Endothelial cell of umbilical vein (primary cell): ENCODE data around the gene NGLY1. TPM values are rescaled to one million over a fixed set of nuclear protein-coding genes. Genes with fewer than 3 reads are reported as not detected.
A peak's percentile ranks its signal among the peaks of the same experiment; 100 is the strongest.

Experiments used
- BruUV-seq: library from RNA; stranded (reverse); fragments of 400-500 nt; replicated peaks from 2 replicates; lab custom pipeline; 2021; lab: Mats Ljungman, UMichigan
- CTCF ChIA-PET: fragments of 300-600, 350-600 bp; sonication (Branson Sonifier 250); formaldehyde crosslinking; loops from one replicate; lab custom pipeline; 2021; ENCODE audit warnings: antibody characterized with exemption, inconsistent platforms; lab: Charles Lee
- POLR2A ChIA-PET: fragments of 300-600, 350-600 bp; sonication (Branson Sonifier 250); formaldehyde crosslinking; loops from one replicate; lab custom pipeline; 2021; ENCODE audit warnings: antibody characterized with exemption, inconsistent platforms; lab: Charles Lee
- DNase-seq: peaks from one replicate; pipeline ENCODE4 v3.0.0-alpha.2; 2011; ENCODE audit warnings: low read depth, low spot score
- FAIRE-seq: peaks from 2 replicates; lab custom pipeline; 2011; peaks lifted over from hg19 to GRCh38; lab: Jason Lieb, UNC
- H2AFZ ChIP-seq: 2 replicates; pipeline ENCODE4 v1.6.0; 2012; ENCODE audit warnings: low read depth, low read length, control low read depth, inconsistent platforms
- H3K27ac ChIP-seq: 2 replicates; pipeline ENCODE4 v1.5.1; 2011; ENCODE audit warnings: low read depth, mild to moderate bottlenecking, control low read depth, low read length, moderate library complexity; ENCODE audit not compliant: insufficient read depth
- H3K27me3 ChIP-seq, 2 experiments: 2 replicates each; pipeline versions ENCODE4 v1.6.0 to v1.6.1; 2011; ENCODE audit warnings: low read length in 2 of 2, mixed read lengths in 1 of 2; ENCODE audit not compliant: control insufficient read depth in 2 of 2, insufficient read depth in 2 of 2
- H3K36me3 ChIP-seq, 2 experiments: 2 replicates in 1 of 2; 3 replicates in 1 of 2; pipeline ENCODE4 v1.5.1; 2011; ENCODE audit warnings: low read length in 2 of 2, mild to moderate bottlenecking in 1 of 2, moderate library complexity in 1 of 2; ENCODE audit not compliant: control insufficient read depth in 2 of 2, insufficient read depth in 2 of 2; ENCODE audit errors: extremely low read depth in 1 of 2
- H3K4me1 ChIP-seq: 3 replicates; pipeline ENCODE4 v1.5.1; 2011; ENCODE audit warnings: mild to moderate bottlenecking, low read length; ENCODE audit not compliant: control insufficient read depth, insufficient read depth; ENCODE audit errors: extremely low read depth
- H3K4me2 ChIP-seq: 2 replicates; pipeline ENCODE4 v1.6.1; 2011; ENCODE audit warnings: low read length, control low read depth, mixed read lengths; ENCODE audit not compliant: insufficient read depth
- H3K4me3 ChIP-seq, 3 experiments: fragments of 200-600 bp in 1 of 3; sonication (generic), shearing (Covaris generic) in 1 of 3; replicated peaks in 1 of 3; 2 replicates each; pipeline ENCODE4 v1.5.1; 2011 to 2016; ENCODE audit warnings: control low read depth in 3 of 3, low read length in 3 of 3, mild to moderate bottlenecking in 2 of 3, inconsistent platforms in 1 of 3, low read depth in 1 of 3, moderate library complexity in 1 of 3; ENCODE audit not compliant: insufficient read depth in 1 of 3
- H3K79me2 ChIP-seq: 2 replicates; pipeline ENCODE4 v1.6.0; 2012; ENCODE audit warnings: low read length, inconsistent platforms; ENCODE audit not compliant: control insufficient read depth, insufficient read depth
- H3K9ac ChIP-seq: replicated peaks from 2 replicates; pipeline ENCODE3; 2011; ENCODE audit warnings: low read length, control low read depth; ENCODE audit not compliant: insufficient read depth; ENCODE audit errors: extremely low read depth
- H3K9me1 ChIP-seq: replicated peaks from 3 replicates; pipeline ENCODE4 v1.6.0; 2011; ENCODE audit warnings: mild to moderate bottlenecking, low read length; ENCODE audit not compliant: control insufficient read depth, insufficient read depth; ENCODE audit errors: extremely low read depth
- H3K9me3 ChIP-seq: replicated peaks from 2 replicates; pipeline ENCODE4 v1.5.1; 2012; ENCODE audit warnings: low read length, inconsistent platforms; ENCODE audit not compliant: control insufficient read depth, insufficient read depth
- H4K20me1 ChIP-seq: replicated peaks from 2 replicates; pipeline ENCODE3; 2011; ENCODE audit warnings: mild to moderate bottlenecking, low read length; ENCODE audit not compliant: control insufficient read depth, insufficient read depth; ENCODE audit errors: extremely low read depth
- EZH2 ChIP-seq: IDR thresholded peaks from 2 replicates; pipeline ENCODE4 v1.6.1; 2012; ENCODE audit warnings: borderline replicate concordance, low read depth, mild to moderate bottlenecking, moderate library complexity, low read length, inconsistent platforms; ENCODE audit not compliant: severe bottlenecking
- FOS ChIP-seq: IDR thresholded peaks from 2 replicates; pipeline ENCODE4 v1.6.1; 2011; ENCODE audit warnings: mild to moderate bottlenecking, low read length, moderate library complexity, borderline replicate concordance; ENCODE audit not compliant: insufficient read depth
- GATA2 ChIP-seq: IDR thresholded peaks from 2 replicates; pipeline ENCODE4 v1.7.0; 2011; ENCODE audit warnings: low read depth, mild to moderate bottlenecking, moderate library complexity, mixed read lengths, low read length; ENCODE audit not compliant: insufficient read length, insufficient read depth
- JUN ChIP-seq: IDR thresholded peaks from 2 replicates; pipeline ENCODE4 v1.6.1; 2011; ENCODE audit warnings: borderline replicate concordance, low read depth; ENCODE audit not compliant: insufficient read length, insufficient read depth
- MYC ChIP-seq: IDR thresholded peaks from one replicate; pipeline ENCODE4 v1.6.1; 2011; ENCODE audit warnings: mild to moderate bottlenecking, low read depth, low read length
- POLR2A ChIP-seq: IDR thresholded peaks from 2 replicates; pipeline ENCODE4 v1.6.1; 2012; ENCODE audit warnings: low read depth, mild to moderate bottlenecking, control low read depth, low read length
- POLR2AphosphoS5 ChIP-seq: IDR thresholded peaks from 2 replicates; pipeline ENCODE4 v1.6.1; 2012; ENCODE audit warnings: low read depth, mild to moderate bottlenecking, control low read depth, low read length, moderate library complexity; ENCODE audit not compliant: insufficient read depth
- dilution Hi-C: fragments of 300-500 bp; cut with MboI; formaldehyde crosslinking; loops from one replicate; pipeline ENCODE4 v1.15.0; 2019; ENCODE audit warnings: low sequenced_read_pairs; ENCODE audit not compliant: extremely low pct_ligation_motif_present
- intact Hi-C: fragments of 100-400 bp; cut with micrococcal nuclease; formaldehyde crosslinking; loops from one replicate; pipeline ENCODE4 v1.10.0; 2022
- polyA plus RNA-seq, 4 experiments: library from polyadenylated mRNA; depleted of rRNA in 3 of 4; stranded (reverse) in 3 of 4; unstranded in 1 of 4; fragments of >200 nt; gene quantifications; 2 replicates each; pipeline versions ENCODE4 v1.2.1 to v1.2.3, GENCODE V29; 2011 to 2012; ENCODE audit warnings: missing spikeins in 1 of 4
- total RNA-seq: library from RNA; stranded (reverse); gene quantifications from 2 replicates; pipeline ENCODE4 v1.2.3, GENCODE V29; 2021
- TF ChIP-seq, protein P1 (sequence below), 2 donors: IDR thresholded peaks; 1 replicate in 1 of 2; 2 replicates in 1 of 2; pipeline ENCODE4 v1.5.1; 2011; ENCODE audit warnings: low read length in 2 of 2, mild to moderate bottlenecking in 2 of 2, moderate library complexity in 2 of 2, control low read depth in 1 of 2, inconsistent platforms in 1 of 2, low read depth in 1 of 2; ENCODE audit not compliant: insufficient read depth in 1 of 2; ENCODE audit errors: extremely low read depth in 1 of 2
- TF ChIP-seq, protein P2 (sequence below): IDR thresholded peaks from 2 replicates; pipeline ENCODE4 v1.6.1; 2011; ENCODE audit not compliant: insufficient read depth, insufficient read length

NGLY1 gene
- total and polyA plus RNA-seq, 2 donors (not counting 3 experiments of a cell fraction or from before 2014, with no cell fraction given) = 5.3 to 29.6 TPM

DNA sequence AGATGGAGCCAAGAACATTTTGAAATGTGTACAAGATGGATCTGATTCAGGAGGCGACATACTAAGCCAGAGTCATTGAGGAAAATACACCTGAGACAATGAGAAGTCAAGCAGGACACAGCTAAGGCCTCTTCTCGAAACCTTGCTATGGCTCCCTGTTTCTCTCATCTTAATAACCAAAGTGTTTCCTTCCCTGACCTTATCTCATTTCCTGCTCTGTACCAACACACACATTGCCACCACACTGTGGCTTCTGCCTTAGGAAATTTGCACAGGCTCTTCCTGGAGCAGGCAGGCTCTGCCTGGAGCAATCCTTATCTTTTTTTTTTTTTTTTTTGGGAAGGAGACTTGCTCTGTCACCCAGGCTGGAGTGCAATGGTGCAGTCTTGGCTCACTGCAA is 43.3 kb upstream of the NGLY1 start:
- no peaks in the 10 kb centered on the region for H3K9me1 ChIP-seq
- H3K36me3 ChIP-seq = no peaks in the 10 kb centered on the region
- intact Hi-C loops (no loop called here), dilution Hi-C loops (no loop called here)
- H3K4me2 ChIP-seq = no peak overlapping the region
- no peaks in the 10 kb centered on the region for H3K9me3 ChIP-seq
- peaks cover 0 to 5% of the 10 kb centered on the region in 2 experiments for H3K27me3 ChIP-seq
- TF ChIP-seq GATA2 (peak; percentile 15), FOS (no peak)
- no peaks in the 10 kb centered on the region for H3K79me2 ChIP-seq
- DNase-seq (no peak), FAIRE-seq (no peak)
- H2AFZ ChIP-seq = no peak overlapping the region
- H4K20me1 ChIP-seq = no peaks in the 10 kb centered on the region
- no peak overlapping the region for H3K9ac ChIP-seq
- ChIA-PET POLR2A (no interaction called here), CTCF (no interaction called here)
- H3K4me1 ChIP-seq = no peaks in the 10 kb centered on the region
- no TSS peak for BruUV-seq
- H3K27ac ChIP-seq = no peak overlapping the region
- H3K4me3 ChIP-seq = no peak overlapping the region

DNA sequence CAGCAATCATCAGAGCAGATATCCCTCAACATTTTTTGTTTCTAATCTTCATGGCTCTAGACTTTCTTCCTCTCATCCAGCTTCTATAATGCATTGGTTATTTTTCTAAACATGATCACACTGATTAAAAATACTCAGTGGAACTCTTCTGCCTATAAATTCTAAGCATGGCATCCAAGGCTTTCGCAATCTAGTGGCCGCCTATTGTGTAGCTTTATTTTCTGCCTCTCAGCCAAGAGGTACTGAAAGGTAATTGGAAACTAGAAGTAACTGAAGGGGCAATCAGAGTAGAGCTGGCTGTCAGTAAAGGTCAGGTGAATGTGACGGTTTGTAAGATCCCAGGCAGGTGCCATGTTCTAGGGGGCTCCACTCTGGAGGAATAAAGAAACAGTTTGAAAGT is 40.1 kb upstream of the NGLY1 start:
- Histone ChIP-seq H2AFZ (no peak overlapping the region), H3K4me2 (no peak overlapping the region), H3K36me3 (no peaks in the 10 kb centered on the region), H3K27me3 (peaks cover 0 to 2% of the 10 kb centered on the region in 2 experiments), H3K9me3 (no peaks in the 10 kb centered on the region), H3K4me3 (no peak overlapping the region), H3K9me1 (no peaks in the 10 kb centered on the region), H3K79me2 (no peaks in the 10 kb centered on the region), H3K27ac (no peak overlapping the region), H3K4me1 (peaks cover 3% of the 10 kb centered on the region), H4K20me1 (no peaks in the 10 kb centered on the region), H3K9ac (no peak overlapping the region)
- dilution Hi-C loops = no loop called here
- BruUV-seq = no TSS peak
- intact Hi-C loops = no loop called here
- ChIA-PET CTCF (interaction anchor here (1.1 kb wide), 1 partner anchor 34 kb away, joined by 3 read pairs; no protein-coding TSS in a partner anchor), POLR2A (no interaction called here)
- DNase-seq = no peak
- TF ChIP-seq EZH2 = no peak
- TF ChIP-seq FOS = no peak
- TF ChIP-seq, protein P1, sequence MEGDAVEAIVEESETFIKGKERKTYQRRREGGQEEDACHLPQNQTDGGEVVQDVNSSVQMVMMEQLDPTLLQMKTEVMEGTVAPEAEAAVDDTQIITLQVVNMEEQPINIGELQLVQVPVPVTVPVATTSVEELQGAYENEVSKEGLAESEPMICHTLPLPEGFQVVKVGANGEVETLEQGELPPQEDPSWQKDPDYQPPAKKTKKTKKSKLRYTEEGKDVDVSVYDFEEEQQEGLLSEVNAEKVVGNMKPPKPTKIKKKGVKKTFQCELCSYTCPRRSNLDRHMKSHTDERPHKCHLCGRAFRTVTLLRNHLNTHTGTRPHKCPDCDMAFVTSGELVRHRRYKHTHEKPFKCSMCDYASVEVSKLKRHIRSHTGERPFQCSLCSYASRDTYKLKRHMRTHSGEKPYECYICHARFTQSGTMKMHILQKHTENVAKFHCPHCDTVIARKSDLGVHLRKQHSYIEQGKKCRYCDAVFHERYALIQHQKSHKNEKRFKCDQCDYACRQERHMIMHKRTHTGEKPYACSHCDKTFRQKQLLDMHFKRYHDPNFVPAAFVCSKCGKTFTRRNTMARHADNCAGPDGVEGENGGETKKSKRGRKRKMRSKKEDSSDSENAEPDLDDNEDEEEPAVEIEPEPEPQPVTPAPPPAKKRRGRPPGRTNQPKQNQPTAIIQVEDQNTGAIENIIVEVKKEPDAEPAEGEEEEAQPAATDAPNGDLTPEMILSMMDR (IDR thresholded peaks at IDR 0.05; ENCODE audit: extremely low read depth in 1 of 2, insufficient read depth in 1 of 2, low read depth in 1 of 2, low read length in 2 of 2) = no peak
- TF ChIP-seq POLR2A = no peak
- TF ChIP-seq JUN = no peak
- TF ChIP-seq POLR2AphosphoS5 = no peak
- TF ChIP-seq GATA2 = no peak
- TF ChIP-seq, protein P2, sequence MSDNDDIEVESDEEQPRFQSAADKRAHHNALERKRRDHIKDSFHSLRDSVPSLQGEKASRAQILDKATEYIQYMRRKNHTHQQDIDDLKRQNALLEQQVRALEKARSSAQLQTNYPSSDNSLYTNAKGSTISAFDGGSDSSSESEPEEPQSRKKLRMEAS = no peak
- TF ChIP-seq MYC = no peak
- FAIRE-seq = no peak
